ENCODE results near the gene ZCWPW1.

Gene ZCWPW1

DNA sequence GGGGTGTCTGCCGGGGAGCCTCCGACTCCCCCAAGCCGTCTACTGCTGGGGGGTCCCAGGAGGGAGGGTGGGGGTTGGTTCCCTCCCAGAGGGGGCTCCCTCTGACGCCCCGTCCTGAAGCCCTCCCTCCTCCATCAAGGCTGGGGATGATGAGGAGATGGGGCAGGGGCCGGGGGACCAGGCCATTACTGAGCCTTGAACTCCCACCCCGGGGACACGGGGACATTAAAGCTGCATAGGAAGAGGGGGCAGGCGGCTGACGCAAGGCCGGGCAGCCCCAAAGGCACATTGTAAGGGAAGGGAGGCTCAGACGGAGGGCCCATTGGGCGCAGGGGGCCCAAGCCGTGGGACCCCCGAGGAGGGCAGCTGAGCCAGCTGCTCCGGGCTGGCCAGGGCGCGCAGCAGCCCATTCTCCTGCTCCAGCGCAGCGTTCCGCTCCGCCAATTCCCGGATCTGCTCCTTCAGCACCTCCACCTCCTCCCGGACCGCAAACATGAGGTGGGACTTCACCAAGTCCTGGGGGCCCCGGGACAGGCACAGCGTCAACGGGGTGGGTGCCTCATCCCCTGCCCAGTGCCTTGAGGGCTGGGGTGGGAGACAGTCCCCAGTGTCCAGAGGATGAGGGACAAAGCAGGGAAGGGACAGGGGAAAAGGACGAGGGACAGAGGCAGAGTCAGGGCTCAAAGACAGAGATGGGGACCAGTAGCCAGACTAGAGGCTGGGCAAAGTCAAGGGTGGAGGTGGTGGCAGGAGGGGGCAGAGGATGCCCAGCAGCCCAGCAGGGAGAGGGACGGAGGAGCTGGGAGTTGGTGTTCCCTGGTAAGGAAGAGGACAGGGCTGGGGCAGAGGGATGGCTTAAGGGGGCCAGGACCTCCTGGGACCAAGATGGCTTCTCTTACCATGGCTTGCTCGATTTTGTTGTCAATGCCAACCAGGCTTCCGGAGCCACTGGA is 38.4 kb upstream of the ZCWPW1 start:
- H3K4me3 ChIP-seq (ENCODE audit: low read depth, low read length), result no peak overlapping the region
- TF ChIP-seq, protein P1, sequence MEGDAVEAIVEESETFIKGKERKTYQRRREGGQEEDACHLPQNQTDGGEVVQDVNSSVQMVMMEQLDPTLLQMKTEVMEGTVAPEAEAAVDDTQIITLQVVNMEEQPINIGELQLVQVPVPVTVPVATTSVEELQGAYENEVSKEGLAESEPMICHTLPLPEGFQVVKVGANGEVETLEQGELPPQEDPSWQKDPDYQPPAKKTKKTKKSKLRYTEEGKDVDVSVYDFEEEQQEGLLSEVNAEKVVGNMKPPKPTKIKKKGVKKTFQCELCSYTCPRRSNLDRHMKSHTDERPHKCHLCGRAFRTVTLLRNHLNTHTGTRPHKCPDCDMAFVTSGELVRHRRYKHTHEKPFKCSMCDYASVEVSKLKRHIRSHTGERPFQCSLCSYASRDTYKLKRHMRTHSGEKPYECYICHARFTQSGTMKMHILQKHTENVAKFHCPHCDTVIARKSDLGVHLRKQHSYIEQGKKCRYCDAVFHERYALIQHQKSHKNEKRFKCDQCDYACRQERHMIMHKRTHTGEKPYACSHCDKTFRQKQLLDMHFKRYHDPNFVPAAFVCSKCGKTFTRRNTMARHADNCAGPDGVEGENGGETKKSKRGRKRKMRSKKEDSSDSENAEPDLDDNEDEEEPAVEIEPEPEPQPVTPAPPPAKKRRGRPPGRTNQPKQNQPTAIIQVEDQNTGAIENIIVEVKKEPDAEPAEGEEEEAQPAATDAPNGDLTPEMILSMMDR (IDR thresholded peaks at IDR 0.05; ENCODE audit: low read depth, low read length, missing control alignments), result no peak
- in situ Hi-C loops (cut with HindIII; ENCODE audit: low sequenced_read_pairs), result no loop called here
- no peak for DNase-seq (ENCODE audit: low read depth)

DNA sequence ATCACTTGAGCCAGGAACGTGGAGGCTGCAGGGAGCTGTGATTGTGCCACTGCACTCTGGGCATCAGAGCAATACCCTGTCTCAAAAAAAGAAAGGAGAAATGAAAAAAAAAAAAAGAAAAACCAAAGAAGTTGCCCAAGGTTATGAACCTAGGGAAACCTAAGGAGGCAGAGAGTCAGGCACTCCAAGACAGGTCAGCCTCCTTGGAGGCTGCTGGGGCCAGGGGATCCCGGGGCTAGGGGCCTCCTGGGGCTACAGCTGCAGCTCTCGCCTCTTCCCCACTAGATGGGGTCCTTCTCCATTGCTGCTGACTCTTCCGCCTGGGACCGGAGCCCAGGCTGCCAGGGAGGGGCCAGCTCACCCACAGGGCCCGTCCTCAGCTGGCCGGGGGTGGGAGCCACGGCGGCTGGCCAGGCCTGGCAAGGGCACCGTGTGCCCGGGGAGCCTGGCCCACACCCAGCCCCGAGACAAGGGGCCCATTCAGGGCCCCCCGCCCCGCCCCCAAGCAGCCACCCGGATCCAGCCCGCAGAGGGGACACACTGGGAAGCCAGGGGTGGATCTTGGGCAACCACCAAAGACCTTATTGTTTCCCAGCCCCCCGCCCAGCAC is 37.3 kb upstream of the ZCWPW1 start:
- DNase-seq (ENCODE audit: low read depth), result peak; percentile 28
- H3K4me3 ChIP-seq (ENCODE audit: low read depth, low read length), result no peak overlapping the region
- in situ Hi-C loops (cut with HindIII; ENCODE audit: low sequenced_read_pairs), result no loop called here
- TF ChIP-seq, protein P1 (IDR thresholded peaks at IDR 0.05; ENCODE audit: low read depth, low read length, missing control alignments), result peak; percentile 77

DNA sequence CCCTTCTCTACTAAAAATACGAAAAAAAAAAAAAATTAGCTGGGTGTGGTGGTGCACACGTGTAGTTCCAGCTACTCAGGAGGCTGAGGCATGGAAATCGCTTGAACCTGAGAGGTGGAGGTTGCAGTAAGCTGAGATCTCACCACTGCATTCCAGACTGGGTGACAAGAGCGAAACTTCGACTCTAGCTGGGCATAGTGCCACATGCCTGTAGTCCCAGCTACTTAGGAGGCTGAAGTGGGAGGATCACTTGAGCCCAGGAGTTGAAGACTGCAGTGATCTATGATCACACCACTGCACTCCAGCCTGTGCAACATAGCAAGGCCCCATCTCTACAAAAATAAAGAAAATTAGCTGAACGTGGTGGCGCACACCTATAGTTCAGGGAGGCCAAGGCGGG is 36.8 kb upstream of the ZCWPW1 start:
- DNase-seq (ENCODE audit: low read depth), result no peak
- TF ChIP-seq, protein P1 (IDR thresholded peaks at IDR 0.05; ENCODE audit: low read depth, low read length, missing control alignments), result no peak
- H3K4me3 ChIP-seq (ENCODE audit: low read depth, low read length), result no peak overlapping the region
- in situ Hi-C loops (cut with HindIII; ENCODE audit: low sequenced_read_pairs), result no loop called here

DNA sequence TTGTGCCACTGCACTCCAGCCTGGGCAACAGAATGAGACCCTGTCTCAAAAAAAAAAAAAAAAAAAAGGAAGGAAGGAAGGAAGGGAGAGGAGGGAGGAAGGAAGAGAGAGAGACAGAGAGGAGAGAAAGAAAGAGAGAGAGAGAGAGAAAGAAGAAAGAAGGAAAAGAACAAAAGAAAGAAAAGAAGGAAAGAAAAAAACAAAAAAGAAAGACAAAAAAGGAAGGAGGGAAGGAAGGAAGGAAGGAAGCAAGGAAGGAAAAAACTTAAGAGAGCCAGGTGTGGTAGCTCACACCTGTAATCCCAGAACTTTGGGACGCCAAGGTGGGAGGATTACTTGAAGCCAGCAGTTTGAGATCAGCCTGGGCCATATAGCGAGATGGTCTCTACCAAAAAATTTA is 36.3 kb upstream of the ZCWPW1 start:
- H3K4me3 ChIP-seq (ENCODE audit: low read depth, low read length), result no peak overlapping the region
- DNase-seq (ENCODE audit: low read depth), result no peak
- in situ Hi-C loops (cut with HindIII; ENCODE audit: low sequenced_read_pairs), result no loop called here
- TF ChIP-seq, protein P1 (IDR thresholded peaks at IDR 0.05; ENCODE audit: low read depth, low read length, missing control alignments), result no peak

DNA sequence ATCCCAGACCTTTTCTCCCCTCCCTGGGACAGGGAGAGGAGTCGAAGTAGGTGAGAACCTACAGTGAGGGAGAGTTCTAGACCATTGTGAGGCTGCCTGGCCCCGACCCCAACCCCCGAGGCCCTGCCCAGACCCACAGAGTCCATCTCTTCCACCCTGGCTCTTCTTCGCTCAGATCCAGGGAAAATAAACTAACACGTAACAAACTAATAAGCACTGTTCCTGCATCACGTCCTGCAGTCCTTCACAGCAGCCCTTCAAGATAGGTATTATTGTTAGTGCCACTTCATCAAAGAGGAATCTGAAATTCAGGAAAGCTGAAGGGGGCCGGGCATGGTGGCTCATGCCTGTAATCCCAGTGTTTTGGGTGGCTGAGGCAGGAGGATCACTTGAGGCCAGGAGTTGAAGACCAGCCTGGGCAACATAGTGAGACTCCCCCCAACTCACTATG is 35.7 kb upstream of the ZCWPW1 start, which contains the start of gene SPACDR:
TSS of gene SPACDR (minus strand) at position 51 of the 451 bp plus-strand sequence. CDS start 235 bp downstream, outside the sequence.
- DNase-seq (ENCODE audit: low read depth), result no peak
- TF ChIP-seq, protein P1 (IDR thresholded peaks at IDR 0.05; ENCODE audit: low read depth, low read length, missing control alignments), result no peak
- H3K4me3 ChIP-seq (ENCODE audit: low read depth, low read length), result no peak within 1 kb of the TSS
- in situ Hi-C loops (cut with HindIII; ENCODE audit: low sequenced_read_pairs), result no loop called here

DNA sequence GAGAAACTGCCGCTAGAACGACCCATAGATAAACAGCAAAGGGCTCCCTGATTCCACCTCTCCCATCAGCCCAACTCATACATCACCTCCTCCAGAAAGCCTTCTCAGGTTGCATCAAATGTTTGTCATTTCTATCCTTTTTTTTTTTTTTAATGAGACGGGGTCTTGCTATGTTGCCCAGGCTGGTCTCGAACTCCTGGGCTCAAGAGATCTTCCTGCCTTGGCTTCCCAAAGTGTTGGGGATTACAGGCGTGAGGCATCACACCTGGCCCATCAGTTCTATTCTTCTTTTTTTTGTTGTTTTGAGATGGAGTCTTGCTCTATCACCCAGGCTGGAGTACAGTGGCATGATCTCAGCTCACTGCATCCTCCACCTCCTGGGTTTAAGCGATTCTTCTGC is 28.5 kb upstream of the ZCWPW1 start:
- TF ChIP-seq, protein P1 (IDR thresholded peaks at IDR 0.05; ENCODE audit: low read depth, low read length, missing control alignments), result no peak
- no peak overlapping the region for H3K4me3 ChIP-seq (ENCODE audit: low read depth, low read length)
- DNase-seq (ENCODE audit: low read depth), result no peak
- in situ Hi-C loops (cut with HindIII; ENCODE audit: low sequenced_read_pairs), result no loop called here

Data from astrocyte of the cerebellum (primary cell).